ENCODE results near the gene RNF125.

Gene RNF125

DNA sequence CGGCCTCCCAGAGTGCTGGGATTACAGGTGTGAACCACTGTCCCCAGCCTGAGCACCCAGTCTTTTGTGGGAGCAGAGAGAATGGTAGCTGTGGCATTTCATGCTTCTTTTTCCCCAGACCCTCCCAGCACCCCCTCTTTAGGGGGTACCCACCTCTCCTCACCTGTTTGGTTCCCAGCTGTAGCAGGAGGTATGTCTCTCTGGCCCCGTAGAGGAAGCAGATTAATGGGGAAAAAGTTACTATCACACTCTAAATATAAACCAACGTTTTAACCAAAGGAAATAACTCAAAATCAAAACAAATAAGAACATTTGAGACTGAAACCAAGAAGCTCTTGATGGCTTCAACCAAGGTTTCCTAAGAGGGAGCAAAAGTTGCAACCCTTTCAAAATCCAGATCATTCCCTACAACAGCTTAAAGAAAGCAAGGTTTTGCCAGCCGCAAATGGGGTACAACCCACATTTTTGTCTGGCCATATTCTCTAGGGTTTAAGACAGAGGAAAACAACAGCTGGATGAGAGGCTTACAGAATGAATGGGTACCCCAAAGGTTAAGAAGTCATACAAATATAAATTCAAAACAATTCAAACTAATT is 8.0 kb downstream of the RNF125 start:
- Histone ChIP-seq H3K9ac (ENCODE audit: low read length) (no peak overlapping the region), H3K4me3 (ENCODE audit: low read length) (no peak overlapping the region), H3K9me3 (ENCODE audit: control insufficient read depth, low read length) (no peaks in the 10 kb centered on the region), H3K27me3 (replicated peaks; ENCODE audit: control insufficient read depth, insufficient read depth, low read length) (no peaks in the 10 kb centered on the region), H3K4me1 (ENCODE audit: control insufficient read depth, insufficient read depth, low read length) (no peaks in the 10 kb centered on the region), H3K36me3 (ENCODE audit: control insufficient read depth, insufficient read depth, low read length, severe bottlenecking) (no peaks in the 10 kb centered on the region)
- no peak for DNase-seq (ENCODE audit: low read depth)

DNA sequence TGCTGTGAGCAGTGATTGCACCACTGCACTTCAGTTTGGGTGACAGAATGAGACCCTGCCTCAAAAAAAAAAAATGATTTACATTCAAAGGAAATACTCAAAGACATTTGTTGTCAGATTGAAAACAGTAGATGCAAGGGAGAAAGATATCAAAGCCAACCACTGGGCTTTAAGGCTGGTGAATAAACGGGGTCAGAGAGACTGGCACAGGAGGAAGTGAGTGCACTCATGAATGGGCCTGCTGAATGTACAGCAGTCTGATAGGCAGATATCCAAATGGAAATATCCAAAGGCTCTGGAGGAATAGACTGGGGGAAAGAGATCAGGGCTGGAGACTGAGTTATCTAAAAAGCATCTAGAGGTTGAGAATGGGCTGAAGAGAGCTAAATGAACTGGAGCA is 10.9 kb downstream of the RNF125 start:
- no peak overlapping the region for H3K9ac ChIP-seq (ENCODE audit: low read length)
- no peaks in the 10 kb centered on the region for H3K9me3 ChIP-seq (ENCODE audit: control insufficient read depth, low read length)
- no peaks in the 10 kb centered on the region for H3K36me3 ChIP-seq (ENCODE audit: control insufficient read depth, insufficient read depth, low read length, severe bottlenecking)
- H3K4me1 ChIP-seq (ENCODE audit: control insufficient read depth, insufficient read depth, low read length), result no peaks in the 10 kb centered on the region
- no peaks in the 10 kb centered on the region for H3K27me3 ChIP-seq (replicated peaks; ENCODE audit: control insufficient read depth, insufficient read depth, low read length)
- H3K4me3 ChIP-seq (ENCODE audit: low read length), result no peak overlapping the region
- no peak for DNase-seq (ENCODE audit: low read depth)

DNA sequence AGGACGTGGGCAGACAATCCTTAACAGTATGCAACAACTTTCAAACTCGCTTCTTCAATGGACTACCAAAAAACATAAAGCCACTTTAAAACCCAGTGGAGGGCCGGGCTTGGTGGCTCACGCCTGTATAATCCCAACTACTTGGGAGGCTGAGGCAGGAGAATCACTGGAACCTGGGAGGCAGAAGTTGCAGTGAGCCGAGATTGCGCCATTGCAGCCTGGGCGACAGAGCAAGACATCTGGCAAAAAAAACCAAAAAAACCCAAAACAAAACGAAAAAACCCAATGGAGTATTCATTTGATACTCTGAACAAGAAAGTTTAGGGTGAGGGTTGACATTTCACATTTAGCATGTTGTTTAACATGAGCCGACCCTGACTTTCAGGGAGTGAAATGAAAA is 14.0 kb downstream of the RNF125 start:
- H3K4me1 ChIP-seq (ENCODE audit: control insufficient read depth, insufficient read depth, low read length), result no peaks in the 10 kb centered on the region
- H3K9me3 ChIP-seq (ENCODE audit: control insufficient read depth, low read length), result no peaks in the 10 kb centered on the region
- H3K27me3 ChIP-seq (replicated peaks; ENCODE audit: control insufficient read depth, insufficient read depth, low read length), result no peaks in the 10 kb centered on the region
- H3K4me3 ChIP-seq (ENCODE audit: low read length), result no peak overlapping the region
- H3K36me3 ChIP-seq (ENCODE audit: control insufficient read depth, insufficient read depth, low read length, severe bottlenecking), result peaks cover under 1% of the 10 kb centered on the region
- no peak overlapping the region for H3K9ac ChIP-seq (ENCODE audit: low read length)
- no peak for DNase-seq (ENCODE audit: low read depth)

DNA sequence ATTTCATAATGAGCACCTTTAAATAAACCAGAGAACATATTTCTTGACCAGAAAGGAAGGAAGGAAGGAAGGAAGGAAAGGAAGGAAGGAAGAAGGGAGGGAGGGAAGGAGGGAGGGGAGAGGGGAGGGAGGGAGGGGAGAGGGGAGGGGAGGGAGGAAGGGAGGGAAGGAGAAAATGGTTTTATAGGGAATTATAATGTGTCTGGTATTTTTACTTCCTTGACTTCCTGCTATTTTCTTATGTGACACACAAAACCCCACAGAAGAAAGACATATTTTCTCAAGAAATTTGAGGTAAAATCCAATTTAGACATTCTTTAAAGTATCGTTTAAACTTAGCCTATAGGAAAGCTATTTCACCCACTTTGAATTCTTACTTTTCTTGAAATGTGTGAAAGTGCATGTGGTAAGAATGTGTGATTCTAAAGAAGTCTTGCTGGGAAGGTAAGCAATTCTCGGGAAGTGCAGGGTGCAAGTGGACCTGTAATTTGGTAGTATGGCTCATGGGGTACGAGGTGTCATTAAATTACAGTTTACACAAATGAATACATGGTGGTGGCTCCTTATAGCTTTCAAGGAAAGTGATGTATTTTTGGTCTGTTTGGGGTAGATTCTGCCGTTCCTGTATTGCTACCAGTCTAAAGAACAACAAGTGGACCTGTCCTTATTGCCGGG is 18.0 kb downstream of the RNF125 start:
- Histone ChIP-seq H3K27me3 (replicated peaks; ENCODE audit: control insufficient read depth, insufficient read depth, low read length) (no peaks in the 10 kb centered on the region), H3K9me3 (ENCODE audit: control insufficient read depth, low read length) (no peaks in the 10 kb centered on the region), H3K4me1 (ENCODE audit: control insufficient read depth, insufficient read depth, low read length) (no peaks in the 10 kb centered on the region), H3K9ac (ENCODE audit: low read length) (no peak overlapping the region), H3K36me3 (ENCODE audit: control insufficient read depth, insufficient read depth, low read length, severe bottlenecking) (peaks cover 8% of the 10 kb centered on the region), H3K4me3 (ENCODE audit: low read length) (no peak overlapping the region)
- DNase-seq (ENCODE audit: low read depth), result no peak

DNA sequence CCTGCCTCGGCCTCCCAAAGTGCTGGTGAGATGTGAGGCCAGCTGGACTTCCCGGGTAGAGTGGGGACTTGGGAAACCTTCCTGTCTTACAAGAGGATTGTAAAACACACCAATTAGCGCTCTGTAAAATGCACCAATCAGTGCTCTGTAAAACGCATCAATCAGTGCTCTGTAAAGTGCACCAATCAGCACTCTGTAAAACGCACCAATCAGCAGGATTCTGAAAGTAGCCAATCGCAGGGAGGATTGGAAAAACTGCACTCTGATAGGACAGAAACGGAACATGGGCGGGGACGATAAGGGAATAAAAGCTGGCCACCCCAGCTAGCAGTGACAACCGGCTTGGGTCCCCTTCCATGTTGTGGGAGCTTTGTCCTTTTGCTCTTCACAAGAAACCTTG is 19.0 kb downstream of the RNF125 start:
- no peak for DNase-seq (ENCODE audit: low read depth)
- no peaks in the 10 kb centered on the region for H3K27me3 ChIP-seq (replicated peaks; ENCODE audit: control insufficient read depth, insufficient read depth, low read length)
- H3K9ac ChIP-seq (ENCODE audit: low read length), result no peak overlapping the region
- no peaks in the 10 kb centered on the region for H3K9me3 ChIP-seq (ENCODE audit: control insufficient read depth, low read length)
- H3K4me1 ChIP-seq (ENCODE audit: control insufficient read depth, insufficient read depth, low read length), result no peaks in the 10 kb centered on the region
- H3K36me3 ChIP-seq (ENCODE audit: control insufficient read depth, insufficient read depth, low read length, severe bottlenecking), result peaks cover 8% of the 10 kb centered on the region
- no peak overlapping the region for H3K4me3 ChIP-seq (ENCODE audit: low read length)

DNA sequence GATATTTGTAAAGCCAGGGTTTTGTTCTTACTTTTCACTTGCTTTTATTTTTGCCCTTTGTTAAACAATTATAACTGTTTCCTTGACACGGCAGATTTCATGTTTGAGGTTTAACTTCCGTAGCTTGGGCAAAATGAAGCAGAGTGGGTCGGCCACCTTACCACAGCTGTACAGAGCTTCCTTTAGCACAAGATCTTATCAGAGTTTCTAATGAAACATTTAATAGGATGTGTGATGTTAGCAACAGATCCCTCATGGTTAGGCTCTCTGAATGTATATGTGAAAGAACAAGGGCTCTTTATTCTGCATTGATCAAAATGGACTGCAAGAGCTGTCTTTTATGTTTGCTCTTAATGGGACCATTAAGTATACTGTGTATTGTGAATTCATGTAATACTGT is 22.3 kb downstream of the RNF125 start:
- no peak for DNase-seq (ENCODE audit: low read depth)
- H3K9ac ChIP-seq (ENCODE audit: low read length), result no peak overlapping the region
- H3K9me3 ChIP-seq (ENCODE audit: control insufficient read depth, low read length), result no peaks in the 10 kb centered on the region
- no peak overlapping the region for H3K4me3 ChIP-seq (ENCODE audit: low read length)
- H3K36me3 ChIP-seq (ENCODE audit: control insufficient read depth, insufficient read depth, low read length, severe bottlenecking), result peaks cover 8% of the 10 kb centered on the region
- H3K27me3 ChIP-seq (replicated peaks; ENCODE audit: control insufficient read depth, insufficient read depth, low read length), result no peaks in the 10 kb centered on the region
- H3K4me1 ChIP-seq (ENCODE audit: control insufficient read depth, insufficient read depth, low read length), result no peaks in the 10 kb centered on the region

DNA sequence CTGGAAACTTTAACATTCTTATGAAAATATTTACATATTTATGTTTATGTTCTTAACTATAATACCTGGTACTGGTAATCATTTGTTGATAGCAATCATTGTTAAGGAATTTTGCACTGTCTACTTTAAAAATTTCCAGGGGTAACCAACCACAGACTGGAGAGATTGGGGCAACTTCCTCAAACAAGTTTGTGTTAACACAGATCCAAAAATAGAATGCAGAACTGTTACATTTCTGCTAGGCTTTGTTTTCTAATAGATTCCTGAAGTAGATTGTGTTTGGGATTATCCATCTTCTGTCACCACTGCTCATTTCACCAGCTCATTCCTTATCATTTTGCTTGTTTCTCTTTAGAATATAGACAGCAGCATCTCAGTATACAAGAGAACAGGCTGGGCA is 23.7 kb downstream of the RNF125 start:
- Histone ChIP-seq H3K9ac (ENCODE audit: low read length) (no peak overlapping the region), H3K4me1 (ENCODE audit: control insufficient read depth, insufficient read depth, low read length) (no peaks in the 10 kb centered on the region), H3K36me3 (ENCODE audit: control insufficient read depth, insufficient read depth, low read length, severe bottlenecking) (peaks cover 8% of the 10 kb centered on the region), H3K27me3 (replicated peaks; ENCODE audit: control insufficient read depth, insufficient read depth, low read length) (no peaks in the 10 kb centered on the region), H3K9me3 (ENCODE audit: control insufficient read depth, low read length) (no peaks in the 10 kb centered on the region), H3K4me3 (ENCODE audit: low read length) (no peak overlapping the region)
- DNase-seq (ENCODE audit: low read depth), result no peak

DNA sequence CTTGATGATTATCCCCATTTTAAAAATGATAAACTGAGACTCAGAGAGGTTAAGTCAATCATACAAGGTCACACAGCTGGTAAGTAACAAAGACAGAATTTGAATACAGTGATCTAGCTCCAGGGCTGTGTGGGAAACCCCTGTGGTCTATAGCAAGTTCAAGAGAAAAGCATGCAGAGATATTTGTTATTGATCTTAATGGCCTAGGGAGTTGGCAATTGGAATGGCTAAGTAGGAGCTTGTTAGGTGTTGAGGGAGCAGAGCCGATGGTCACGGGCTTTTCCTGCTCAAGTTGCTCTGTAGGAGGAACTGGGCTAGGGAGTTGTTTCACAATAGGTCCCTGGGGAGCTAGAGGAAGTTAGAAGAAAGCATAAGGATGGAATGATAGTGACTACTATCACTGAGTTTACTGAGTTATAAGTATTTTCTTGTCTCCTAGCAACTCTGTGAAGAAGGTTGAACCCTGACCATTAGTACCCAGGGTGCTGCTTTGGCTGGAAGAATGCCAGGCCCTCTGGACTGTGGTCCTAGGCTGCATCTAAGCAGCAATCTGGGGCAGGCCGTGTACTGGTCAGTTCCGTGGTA is 30.0 kb downstream of the RNF125 start:
- Histone ChIP-seq H3K9me3 (ENCODE audit: control insufficient read depth, low read length) (no peaks in the 10 kb centered on the region), H3K4me3 (ENCODE audit: low read length) (no peak overlapping the region), H3K27me3 (replicated peaks; ENCODE audit: control insufficient read depth, insufficient read depth, low read length) (no peaks in the 10 kb centered on the region), H3K4me1 (ENCODE audit: control insufficient read depth, insufficient read depth, low read length) (peaks cover 7% of the 10 kb centered on the region), H3K9ac (ENCODE audit: low read length) (no peak overlapping the region), H3K36me3 (ENCODE audit: control insufficient read depth, insufficient read depth, low read length, severe bottlenecking) (no peaks in the 10 kb centered on the region)
- DNase-seq (ENCODE audit: low read depth), result peak; percentile 78

DNA sequence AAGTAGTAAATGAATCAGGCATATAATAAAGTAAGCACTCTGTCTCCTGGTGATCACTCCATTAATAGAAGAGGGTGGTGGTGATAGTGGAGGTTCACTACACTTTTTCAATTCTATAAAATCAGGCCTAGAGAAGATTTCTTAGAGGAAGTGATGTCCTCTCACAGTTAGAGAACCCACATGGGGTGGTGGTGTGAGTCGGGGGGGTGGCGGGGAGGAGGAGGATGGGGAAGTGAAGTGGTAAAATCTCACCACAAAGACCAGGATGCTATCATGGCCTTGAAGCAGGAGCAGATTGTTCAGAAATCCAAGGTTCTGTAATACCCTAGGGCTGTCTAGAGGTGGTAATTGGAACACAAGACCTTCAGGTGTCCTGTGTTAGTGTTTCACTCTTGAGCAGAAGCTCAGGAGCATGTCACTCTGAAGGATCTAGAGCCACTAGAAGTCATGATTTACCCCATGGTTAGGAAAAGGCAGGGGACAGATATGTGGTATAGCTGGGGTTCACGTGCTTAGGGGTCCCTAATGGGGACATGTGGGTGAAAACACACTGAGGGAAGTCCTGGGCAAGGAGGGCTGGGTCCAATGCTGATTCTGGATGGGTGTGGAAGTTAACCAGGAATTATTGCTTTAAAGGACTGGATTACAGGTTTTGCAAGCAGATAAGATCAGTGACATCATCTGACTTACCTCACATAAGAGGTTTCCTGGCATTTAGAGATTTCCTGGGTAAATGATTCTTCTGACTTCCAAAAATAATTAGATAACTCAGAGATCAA is 31.0 kb downstream of the RNF125 start:
- H3K4me1 ChIP-seq (ENCODE audit: control insufficient read depth, insufficient read depth, low read length), result peaks cover 7% of the 10 kb centered on the region
- H3K9ac ChIP-seq (ENCODE audit: low read length), result no peak overlapping the region
- DNase-seq (ENCODE audit: low read depth), result no peak
- H3K4me3 ChIP-seq (ENCODE audit: low read length), result no peak overlapping the region
- H3K27me3 ChIP-seq (replicated peaks; ENCODE audit: control insufficient read depth, insufficient read depth, low read length), result no peaks in the 10 kb centered on the region
- H3K9me3 ChIP-seq (ENCODE audit: control insufficient read depth, low read length), result no peaks in the 10 kb centered on the region
- H3K36me3 ChIP-seq (ENCODE audit: control insufficient read depth, insufficient read depth, low read length, severe bottlenecking), result no peaks in the 10 kb centered on the region

DNA sequence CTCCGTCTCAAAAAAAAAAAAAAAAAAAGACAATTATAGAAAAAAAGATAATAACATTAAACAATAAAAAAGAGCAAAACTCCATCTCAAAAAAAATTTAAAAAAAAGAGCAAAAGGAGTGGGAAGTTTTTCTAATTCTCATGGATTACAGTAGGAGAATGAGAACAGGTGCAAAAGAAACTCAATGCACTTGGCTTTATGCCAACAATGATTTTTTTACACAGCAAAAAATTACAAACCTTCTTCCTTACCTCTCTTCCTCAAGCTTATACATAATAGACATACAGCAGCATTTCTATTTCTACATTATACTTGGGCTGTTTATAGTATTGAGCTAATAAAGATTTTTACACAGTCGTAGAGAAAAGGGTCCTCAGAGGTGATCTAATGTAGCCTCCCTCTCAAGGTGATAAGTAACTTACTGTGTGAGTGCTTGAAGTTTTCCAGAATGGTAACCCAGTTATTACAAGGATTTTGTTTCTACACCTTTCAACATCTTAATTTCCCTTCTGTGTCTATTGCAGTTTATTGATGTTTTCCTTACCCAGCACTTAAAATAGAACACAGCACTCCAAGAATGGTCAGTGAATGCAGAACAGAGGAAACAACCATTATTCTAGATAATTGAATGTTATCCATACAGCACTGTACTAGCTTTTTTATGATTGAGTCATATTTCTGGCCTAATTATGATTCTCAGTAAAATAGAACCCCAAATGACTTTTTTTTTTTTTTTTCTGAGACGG is 38.2 kb downstream of the RNF125 start:
- no peaks in the 10 kb centered on the region for H3K27me3 ChIP-seq (replicated peaks; ENCODE audit: control insufficient read depth, insufficient read depth, low read length)
- H3K9ac ChIP-seq (ENCODE audit: low read length), result no peak overlapping the region
- no peaks in the 10 kb centered on the region for H3K9me3 ChIP-seq (ENCODE audit: control insufficient read depth, low read length)
- DNase-seq (ENCODE audit: low read depth), result no peak
- no peaks in the 10 kb centered on the region for H3K36me3 ChIP-seq (ENCODE audit: control insufficient read depth, insufficient read depth, low read length, severe bottlenecking)
- no peaks in the 10 kb centered on the region for H3K4me1 ChIP-seq (ENCODE audit: control insufficient read depth, insufficient read depth, low read length)
- no peak overlapping the region for H3K4me3 ChIP-seq (ENCODE audit: low read length)
